H9 (cell line): ENCODE results near the gene ANKRD11. TPM values are rescaled to one million over a fixed set of nuclear protein-coding genes. Genes with fewer than 3 reads are reported as not detected.

Experiments used
- DNase-seq: peaks from one replicate; pipeline ENCODE4 v3.0.0-alpha.2; 2017
- H2AFZ ChIP-seq: one replicate; pipeline ENCODE4 v1.6.1; 2013; ENCODE audit warnings: mild to moderate bottlenecking, low read length, control low read depth, moderate library complexity
- H2AK5ac ChIP-seq: 2 replicates; pipeline ENCODE4 v1.6.1; 2013; ENCODE audit warnings: low read length, control low read depth, mixed read lengths; ENCODE audit not compliant: insufficient read length
- H2BK120ac ChIP-seq: one replicate; pipeline ENCODE4 v1.6.1; 2013; ENCODE audit warnings: low read depth, mild to moderate bottlenecking, low read length, control low read depth, inconsistent platforms; ENCODE audit not compliant: poor library complexity, severe bottlenecking
- H2BK12ac ChIP-seq: 2 replicates; pipeline ENCODE4 v1.6.1; 2013; ENCODE audit warnings: low read length, control low read depth, mixed read lengths, low read depth; ENCODE audit not compliant: insufficient read length
- H2BK15ac ChIP-seq: 2 replicates; pipeline ENCODE4 v1.6.1; 2013; ENCODE audit warnings: low read depth, low read length, control low read depth
- H2BK20ac ChIP-seq: one replicate; pipeline ENCODE4 v1.6.1; 2013; ENCODE audit warnings: low read depth, mild to moderate bottlenecking, low read length, control low read depth, inconsistent platforms; ENCODE audit not compliant: poor library complexity, severe bottlenecking
- H2BK5ac ChIP-seq: 2 replicates; pipeline ENCODE4 v1.6.1; 2013; ENCODE audit warnings: low read length, control low read depth, mixed read lengths; ENCODE audit not compliant: insufficient read length
- H3K14ac ChIP-seq: 2 replicates; pipeline ENCODE4 v1.6.1; 2013; ENCODE audit warnings: low read length, control low read depth; ENCODE audit not compliant: insufficient read depth
- H3K18ac ChIP-seq: 2 replicates; pipeline ENCODE4 v1.6.1; 2013; ENCODE audit warnings: low read depth, mild to moderate bottlenecking, mixed read lengths, low read length, control low read depth; ENCODE audit not compliant: insufficient read length
- H3K23ac ChIP-seq: 2 replicates; pipeline ENCODE4 v1.6.1; 2013; ENCODE audit warnings: low read length, control low read depth, mixed read lengths, low read depth; ENCODE audit not compliant: insufficient read length
- H3K23me2 ChIP-seq: 2 replicates; pipeline ENCODE4 v1.6.1; 2013; ENCODE audit warnings: low read depth, mild to moderate bottlenecking, mixed read lengths, low read length, control low read depth; ENCODE audit not compliant: insufficient read length, poor library complexity, severe bottlenecking
- H3K27ac ChIP-seq: 2 replicates; pipeline ENCODE4 v1.5.1; 2013; ENCODE audit warnings: low read length, control low read depth, mixed read lengths, low read depth; ENCODE audit not compliant: insufficient read length
- H3K27me3 ChIP-seq: 2 replicates; pipeline ENCODE4 v1.6.1; 2013; ENCODE audit warnings: low read length, control low read depth, inconsistent platforms; ENCODE audit not compliant: insufficient read depth
- H3K4ac ChIP-seq: 2 replicates; pipeline ENCODE4 v1.6.1; 2013; ENCODE audit warnings: low read depth, mild to moderate bottlenecking, control low read depth, inconsistent platforms, low read length, moderate library complexity
- H3K4me1 ChIP-seq: 2 replicates; pipeline ENCODE4 v1.6.1; 2013; ENCODE audit warnings: low read length, control low read depth, inconsistent platforms; ENCODE audit not compliant: insufficient read depth
- H3K4me2 ChIP-seq: 2 replicates; pipeline ENCODE4 v1.6.1; 2013; ENCODE audit warnings: low read length, control low read depth, mixed read lengths; ENCODE audit not compliant: insufficient read length, insufficient read depth
- H3K56ac ChIP-seq: 2 replicates; pipeline ENCODE4 v1.6.1; 2013; ENCODE audit warnings: low read depth, mild to moderate bottlenecking, mixed read lengths, low read length, control low read depth; ENCODE audit not compliant: insufficient read length
- H3K79me1 ChIP-seq: 2 replicates; pipeline ENCODE4 v1.6.1; 2013; ENCODE audit warnings: low read depth, mild to moderate bottlenecking, moderate library complexity, low read length, control low read depth, inconsistent platforms; ENCODE audit not compliant: insufficient read depth, poor library complexity, severe bottlenecking
- H3K79me2 ChIP-seq: 2 replicates; pipeline ENCODE4 v1.6.1; 2013; ENCODE audit warnings: low read length, control low read depth, inconsistent platforms; ENCODE audit not compliant: insufficient read depth
- H3K9ac ChIP-seq: 2 replicates; pipeline ENCODE4 v1.6.1; 2013; ENCODE audit warnings: low read length, control low read depth, mixed read lengths; ENCODE audit not compliant: insufficient read length; ENCODE audit errors: extremely low read depth
- H3K9me3 ChIP-seq: one replicate; pipeline ENCODE4 v1.6.1; 2013; ENCODE audit warnings: low read depth, low read length, inconsistent platforms; ENCODE audit not compliant: control insufficient read depth
- H3T11ph ChIP-seq: one replicate; pipeline ENCODE4 v1.6.1; 2013; ENCODE audit warnings: mild to moderate bottlenecking, low read length, control low read depth, inconsistent platforms
- H4K20me1 ChIP-seq: one replicate; pipeline ENCODE4 v1.6.1; 2013; ENCODE audit not compliant: control insufficient read depth, insufficient read length, insufficient read depth
- H4K5ac ChIP-seq: 2 replicates; pipeline ENCODE4 v1.6.1; 2013; ENCODE audit warnings: low read depth, mild to moderate bottlenecking, mixed read lengths, low read length, control low read depth; ENCODE audit not compliant: insufficient read length
- H4K8ac ChIP-seq: replicated peaks from 2 replicates; pipeline ENCODE4 v1.6.1; 2013; ENCODE audit warnings: low read length, control low read depth, mixed read lengths, low read depth; ENCODE audit not compliant: insufficient read length
- H4K91ac ChIP-seq: 2 replicates; pipeline ENCODE4 v1.6.1; 2013; ENCODE audit warnings: low read depth, mild to moderate bottlenecking, moderate library complexity, mixed read lengths, low read length, control low read depth; ENCODE audit not compliant: insufficient read length
- H3K27ac Mint-ChIP-seq, 3 experiments: 2 replicates in 2 of 3; 3 replicates in 1 of 3; pipeline ENCODE4 v1.8.0; 2020 to 2021; ENCODE audit warnings: mixed read lengths in 3 of 3, mild to moderate bottlenecking in 1 of 3, moderate library complexity in 1 of 3
- H3K27me3 Mint-ChIP-seq: 2 replicates; pipeline ENCODE4 v1.8.0; 2021; ENCODE audit warnings: low read depth, mild to moderate bottlenecking, moderate library complexity, mixed read lengths
- H3K36me3 Mint-ChIP-seq, 3 experiments: 2 replicates in 2 of 3; 3 replicates in 1 of 3; pipeline ENCODE4 v1.8.0; 2020 to 2021; ENCODE audit warnings: low read depth in 3 of 3, mixed read lengths in 3 of 3; ENCODE audit not compliant: insufficient read depth in 1 of 3
- H3K4me1 Mint-ChIP-seq, 2 experiments: 2 replicates each; pipeline ENCODE4 v1.8.0; 2020; ENCODE audit warnings: mixed read lengths in 2 of 2
- H3K4me3 Mint-ChIP-seq, 2 experiments: 2 replicates in 1 of 2; 3 replicates in 1 of 2; pipeline ENCODE4 v1.8.0; 2020 to 2021; ENCODE audit warnings: mild to moderate bottlenecking in 2 of 2, mixed read lengths in 2 of 2, moderate library complexity in 1 of 2
- H3K9me3 Mint-ChIP-seq, 2 experiments: 2 replicates in 1 of 2; 3 replicates in 1 of 2; pipeline ENCODE4 v1.8.0; 2020; ENCODE audit warnings: mild to moderate bottlenecking in 2 of 2, mixed read lengths in 2 of 2, moderate library complexity in 1 of 2
- WGBS: extraction: QIAGEN DNeasy Blood & Tissue Kit; methylation state at CpG from one replicate; pipeline ENCODE4 v1.1.7; 2013; ENCODE audit warnings: missing lambda C conversion rate, low lambda C conversion rate, mixed read lengths; ENCODE audit not compliant: insufficient read length; ENCODE audit errors: extremely low coverage; 5-methylcytosine and 5-hydroxymethylcytosine counted together
- total RNA-seq: library from RNA; stranded (reverse); gene quantifications from 2 replicates; pipeline ENCODE4 v1.2.1, GENCODE V29; 2021
- TF ChIP-seq, protein P1 (sequence below): fragments of 200-600 bp; sonication (generic); conservative IDR thresholded peaks from 3 replicates; pipeline ENCODE4 v1.8.0; 2021; ENCODE audit warnings: antibody characterized with exemption, mild to moderate bottlenecking

The ANKRD11 gene
- total RNA-seq, 1 experiment from 2014 or later: 181 TPM

DNA sequence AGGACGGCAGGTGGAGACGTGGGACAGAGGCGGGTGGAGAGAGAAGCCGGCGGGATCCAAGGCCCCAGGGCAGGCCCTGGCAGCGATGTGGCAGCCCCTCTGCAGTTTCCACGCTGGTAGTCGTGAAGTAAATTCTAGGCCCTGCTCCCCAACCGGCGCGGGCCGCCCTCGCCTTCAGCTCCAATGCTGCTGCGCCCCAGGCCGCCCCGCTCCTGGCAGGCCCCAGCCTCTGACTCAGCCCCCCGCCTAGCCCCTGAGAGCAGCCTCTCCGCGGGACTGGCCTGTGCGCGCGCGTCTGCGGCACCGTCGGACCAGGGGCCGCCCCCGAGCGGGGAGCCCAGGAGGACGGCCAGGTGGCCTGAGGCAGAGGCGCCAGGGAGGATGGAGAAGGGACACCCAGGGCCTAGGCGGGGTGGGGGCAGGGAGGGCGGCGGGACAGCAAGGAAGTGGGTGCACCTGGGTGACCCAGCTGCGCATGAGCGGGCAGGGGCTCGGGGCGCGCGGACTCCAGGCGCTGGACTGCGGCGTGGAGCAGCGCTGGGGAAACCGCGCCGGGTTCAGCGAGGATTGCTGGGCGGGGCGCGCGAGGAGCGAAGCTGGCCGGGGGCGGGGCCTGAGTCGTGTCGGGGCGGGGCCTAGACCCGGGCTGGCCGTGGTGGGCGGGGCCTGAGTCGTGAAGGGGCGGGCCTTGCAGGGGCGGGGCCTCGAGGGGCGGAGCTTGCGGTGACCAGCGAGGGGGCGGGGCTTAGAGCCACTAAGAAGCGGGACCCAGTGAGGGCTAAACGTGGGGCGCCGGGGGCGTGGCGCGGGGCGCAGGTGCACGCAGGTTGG, 243.2 kb downstream of the ANKRD11 start:
- Mint-ChIP-seq H3K4me3 (peak overlapping the region; percentile 66 to 79), H3K4me1 (0 out of 4 replicates have a peak, but pooled peaks cover 0 to 3% of the 10 kb centered on the region in 2 experiments), H3K27me3 (peaks cover 24% of the 10 kb centered on the region), H3K9me3 (peaks cover 2 to 3% of the 10 kb centered on the region in 2 experiments; a peak in 2 of 5 replicates), H3K27ac (no peak overlapping the region), H3K36me3 (peaks cover 0 to 7% (median 0%) of the 10 kb centered on the region in 3 experiments; a peak in 2 of 7 replicates)
- Histone ChIP-seq H3K23me2 (peaks cover 3% of the 10 kb centered on the region), H2BK20ac (no peak overlapping the region), H3K27ac (no peak overlapping the region), H4K8ac (no peak overlapping the region), H4K91ac (no peak overlapping the region), H2BK120ac (no peak overlapping the region), H3K9me3 (no peaks in the 10 kb centered on the region), H4K5ac (no peak overlapping the region), H2BK12ac (no peak overlapping the region), H3K27me3 (no peaks in the 10 kb centered on the region), H2BK5ac (no peak overlapping the region), H3K4ac (no peak overlapping the region), H3K18ac (no peak overlapping the region), H3K79me1 (no peaks in the 10 kb centered on the region), H2BK15ac (no peak overlapping the region), H3K4me1 (no peaks in the 10 kb centered on the region), H3T11ph (no peak overlapping the region), H3K79me2 (no peaks in the 10 kb centered on the region), H3K4me2 (peak overlapping the region; percentile 29), H2AK5ac (no peak overlapping the region), H3K23ac (no peak overlapping the region), H4K20me1 (no peaks in the 10 kb centered on the region), H2AFZ (no peak overlapping the region), H3K9ac (no peak overlapping the region), H3K56ac (no peak overlapping the region), H3K14ac (no peak overlapping the region)
- TF ChIP-seq, protein P1, sequence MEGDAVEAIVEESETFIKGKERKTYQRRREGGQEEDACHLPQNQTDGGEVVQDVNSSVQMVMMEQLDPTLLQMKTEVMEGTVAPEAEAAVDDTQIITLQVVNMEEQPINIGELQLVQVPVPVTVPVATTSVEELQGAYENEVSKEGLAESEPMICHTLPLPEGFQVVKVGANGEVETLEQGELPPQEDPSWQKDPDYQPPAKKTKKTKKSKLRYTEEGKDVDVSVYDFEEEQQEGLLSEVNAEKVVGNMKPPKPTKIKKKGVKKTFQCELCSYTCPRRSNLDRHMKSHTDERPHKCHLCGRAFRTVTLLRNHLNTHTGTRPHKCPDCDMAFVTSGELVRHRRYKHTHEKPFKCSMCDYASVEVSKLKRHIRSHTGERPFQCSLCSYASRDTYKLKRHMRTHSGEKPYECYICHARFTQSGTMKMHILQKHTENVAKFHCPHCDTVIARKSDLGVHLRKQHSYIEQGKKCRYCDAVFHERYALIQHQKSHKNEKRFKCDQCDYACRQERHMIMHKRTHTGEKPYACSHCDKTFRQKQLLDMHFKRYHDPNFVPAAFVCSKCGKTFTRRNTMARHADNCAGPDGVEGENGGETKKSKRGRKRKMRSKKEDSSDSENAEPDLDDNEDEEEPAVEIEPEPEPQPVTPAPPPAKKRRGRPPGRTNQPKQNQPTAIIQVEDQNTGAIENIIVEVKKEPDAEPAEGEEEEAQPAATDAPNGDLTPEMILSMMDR: no peak
- DNase-seq: peak; percentile 88
- WGBS: no CpG with 5 or more reads among the region's 78 CpGs
